NCI-H1092 treated with DMSO at 0.1 percent for 48 hours (cell line): ENCODE measurements around the gene TCFL5.

Source experiments
- DNase-seq: peaks from one replicate; lab custom pipeline; 2025; lab: John Stamatoyannopoulos, UW

TCFL5 gene

GRCh38 chr20:62809530-62810428 lies 51.8 kb downstream of the TCFL5 start:
- DNase-seq, result no peak

GRCh38 chr20:62808211-62808865 lies 53.3 kb downstream of the TCFL5 start:
- DNase-seq, result peak; percentile 25

DNA sequence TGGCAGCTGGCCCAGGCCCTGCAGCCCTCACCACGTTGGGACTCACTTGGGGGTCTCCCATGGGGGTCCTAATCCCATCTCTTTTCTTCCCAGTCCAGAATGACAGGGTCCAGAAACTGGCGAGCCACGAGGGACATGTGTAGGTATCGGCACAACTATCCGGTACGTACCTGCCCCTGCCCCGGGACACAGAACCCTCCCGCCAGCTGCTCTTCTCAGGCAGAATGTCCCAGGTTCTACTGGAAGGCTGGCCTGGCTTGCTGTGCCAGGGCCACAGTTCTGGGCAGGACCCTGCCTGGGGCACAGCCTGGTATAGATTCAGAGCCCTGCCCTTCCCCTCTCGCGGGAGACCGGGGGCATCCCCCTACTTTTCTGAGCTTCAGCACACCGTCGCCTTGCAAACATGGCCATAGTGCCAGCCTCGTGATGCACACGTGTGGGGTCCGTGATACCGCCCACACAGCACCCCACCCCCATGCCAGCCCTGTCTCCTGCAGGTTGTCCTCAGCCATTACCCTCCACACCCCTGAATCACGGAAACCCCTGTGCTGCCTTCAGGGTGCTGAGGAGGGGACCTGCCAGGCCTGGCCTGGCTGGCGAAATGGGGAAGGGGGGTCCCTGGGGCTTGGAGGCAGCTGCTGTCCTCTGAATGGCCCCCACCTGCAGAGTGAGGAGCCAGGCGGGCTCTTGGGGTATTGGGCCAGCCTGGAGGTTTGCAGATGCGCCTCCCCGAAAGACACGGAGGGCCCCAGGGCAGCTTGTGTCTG lies 54.0 kb downstream of the TCFL5 start:
- DNase-seq, result no peak

GRCh38 chr20:62806383-62807050 lies 55.1 kb downstream of the TCFL5 start:
- no peak for DNase-seq

DNA sequence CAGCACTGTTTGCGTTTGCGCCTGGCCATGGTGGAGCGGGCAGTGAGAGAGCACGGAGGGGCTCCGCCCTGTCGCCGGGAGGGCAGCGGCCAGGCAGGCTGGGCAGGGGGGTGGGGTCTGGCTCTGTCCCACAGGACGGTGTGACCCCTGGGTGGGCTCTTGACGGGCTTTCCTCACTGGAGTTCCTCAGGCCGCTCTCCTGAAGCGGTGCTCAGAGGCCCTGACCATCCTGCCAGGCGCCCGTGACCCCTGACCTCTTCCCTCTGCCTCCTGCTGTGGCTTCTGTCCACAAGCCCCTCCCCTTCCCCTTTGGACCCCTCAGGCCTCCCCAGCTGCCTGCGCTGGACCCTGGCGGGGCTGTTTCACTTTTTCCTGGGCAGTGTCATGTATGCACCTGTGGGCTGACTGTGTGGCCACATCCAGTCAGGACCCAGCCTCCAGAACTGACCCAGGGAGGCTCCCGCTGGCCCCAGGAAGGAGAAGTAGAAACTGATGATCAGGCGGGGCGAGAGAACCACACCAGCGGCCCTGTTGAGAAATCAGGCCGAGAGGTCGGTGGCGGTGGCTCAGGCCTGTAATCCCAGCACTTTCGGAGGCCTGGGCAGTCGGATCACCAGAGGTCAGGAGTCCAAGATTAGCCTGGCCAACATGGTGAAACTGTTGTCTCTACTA lies 55.8 kb downstream of the TCFL5 start:
- no peak for DNase-seq

- no peak for DNase-seq
These were observed 56.4 kb downstream of the TCFL5 start for GRCh38 chr20:62805155-62805710.

GRCh38 chr20:62804627-62805154 lies 56.9 kb downstream of the TCFL5 start, which contains the start of gene OGFR:
Gene OGFR, plus strand, starts transcription at chr20:62804835. Its CDS starts 25 bp downstream, at chr20:62804860.
- peak; percentile 27 for DNase-seq

DNA sequence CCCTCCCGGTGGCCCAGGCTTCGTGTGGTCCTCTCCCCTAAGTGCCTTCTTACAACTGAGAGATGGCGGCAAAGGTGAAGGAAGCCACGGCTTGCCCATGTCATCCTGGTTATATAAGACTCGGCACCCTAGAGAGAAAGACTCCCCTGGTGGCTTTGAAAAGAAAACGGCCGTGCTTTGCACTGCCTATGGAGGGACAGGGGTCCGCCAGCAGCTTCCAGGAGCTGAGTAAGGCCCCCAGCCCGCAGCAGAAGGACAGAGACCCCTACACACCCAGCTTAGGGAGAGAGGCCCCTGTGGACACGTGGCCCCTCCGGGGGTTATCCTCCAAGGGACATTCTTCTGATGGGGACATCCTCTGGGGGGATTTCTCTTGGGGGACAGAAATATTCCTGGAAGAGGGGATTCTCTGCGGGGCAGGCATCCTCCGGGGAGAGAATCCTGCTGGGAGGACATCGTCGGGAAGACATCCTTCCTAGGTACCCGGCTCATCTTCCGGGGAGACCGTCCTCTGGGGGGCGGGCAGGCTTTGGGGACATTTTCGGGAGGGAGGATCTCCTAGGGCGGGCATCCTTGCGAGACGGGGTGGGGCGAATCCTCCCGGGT lies 57.5 kb downstream of the TCFL5 start:
- no peak for DNase-seq

DNA sequence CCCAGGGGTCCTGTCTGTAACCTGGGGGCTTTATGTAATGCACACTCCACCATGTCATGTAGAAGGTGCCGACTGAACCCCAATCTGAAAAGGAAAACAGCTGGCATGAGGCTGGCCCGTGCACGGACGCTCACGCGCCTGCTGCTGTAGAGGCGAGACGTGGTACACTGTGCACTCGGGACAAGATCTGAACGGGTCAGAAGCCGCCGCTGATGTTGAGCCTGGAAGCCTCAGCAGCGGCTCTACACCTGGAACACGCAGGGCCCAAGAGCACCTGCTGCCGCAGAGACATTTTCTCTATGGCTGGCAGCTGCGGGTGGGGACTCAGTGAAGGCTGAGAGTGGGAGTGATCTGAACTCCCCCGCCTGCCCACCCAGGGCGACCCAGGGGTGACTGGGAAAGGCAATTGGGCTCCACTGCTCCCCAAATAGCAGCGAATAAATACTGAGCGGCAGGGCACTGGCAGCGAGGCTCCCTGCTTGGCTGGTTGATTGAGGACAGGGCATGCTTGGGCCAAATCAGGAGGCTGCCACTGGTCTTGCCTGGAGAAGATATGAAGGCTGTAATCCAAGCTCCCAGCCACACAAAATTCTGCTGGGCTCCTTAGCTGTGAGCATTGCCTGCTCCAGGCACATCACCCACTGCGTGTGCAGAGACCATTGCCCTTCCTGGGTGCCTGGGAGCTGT lies 59.5 kb downstream of the TCFL5 start:
- no peak for DNase-seq

GRCh38 chr20:62801284-62802010 lies 60.2 kb downstream of the TCFL5 start:
- DNase-seq, result no peak

- DNase-seq, result no peak
These were observed 61.0 kb downstream of the TCFL5 start for GRCh38 chr20:62800314-62801259.

DNA sequence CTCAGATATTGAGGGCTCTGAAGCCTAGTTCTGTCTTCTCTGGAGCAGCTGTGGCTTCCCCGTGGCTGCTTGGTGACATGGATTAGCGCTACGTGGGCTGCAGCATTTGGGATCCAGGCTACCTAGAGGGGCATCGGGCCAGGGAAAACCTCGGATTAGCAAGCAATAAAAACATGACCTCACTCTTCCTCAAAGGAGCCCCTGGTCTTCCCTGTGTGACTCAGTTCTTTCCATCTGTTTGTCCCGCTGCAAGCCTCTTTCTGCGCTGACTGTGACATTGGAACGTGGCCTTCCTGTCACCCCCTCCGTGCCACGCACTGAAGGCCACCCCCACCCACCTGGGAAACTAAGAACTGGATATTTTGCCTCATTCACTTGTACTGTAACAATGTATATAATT lies 61.7 kb downstream of the TCFL5 start:
- DNase-seq, result no peak

DNA sequence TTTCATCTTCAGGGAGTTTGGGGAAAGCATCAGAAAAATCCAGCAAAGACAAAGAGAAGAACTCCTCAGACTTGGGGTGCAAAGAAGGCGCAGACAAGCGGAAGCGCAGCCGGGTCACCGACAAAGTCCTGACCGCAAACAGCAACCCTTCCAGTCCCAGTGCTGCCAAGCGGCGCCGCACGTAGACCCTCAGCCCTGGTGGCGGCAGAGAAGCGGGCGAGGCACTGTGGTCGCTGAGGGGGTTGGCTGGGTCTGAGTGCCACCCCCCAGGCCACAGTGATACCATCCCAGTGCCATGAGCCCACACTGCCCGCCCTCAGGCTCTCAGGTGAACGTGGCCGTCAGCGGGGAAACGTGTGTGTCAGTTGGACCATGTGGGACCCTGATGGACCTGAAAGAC lies 62.2 kb downstream of the TCFL5 start:
- no peak for DNase-seq

DNA sequence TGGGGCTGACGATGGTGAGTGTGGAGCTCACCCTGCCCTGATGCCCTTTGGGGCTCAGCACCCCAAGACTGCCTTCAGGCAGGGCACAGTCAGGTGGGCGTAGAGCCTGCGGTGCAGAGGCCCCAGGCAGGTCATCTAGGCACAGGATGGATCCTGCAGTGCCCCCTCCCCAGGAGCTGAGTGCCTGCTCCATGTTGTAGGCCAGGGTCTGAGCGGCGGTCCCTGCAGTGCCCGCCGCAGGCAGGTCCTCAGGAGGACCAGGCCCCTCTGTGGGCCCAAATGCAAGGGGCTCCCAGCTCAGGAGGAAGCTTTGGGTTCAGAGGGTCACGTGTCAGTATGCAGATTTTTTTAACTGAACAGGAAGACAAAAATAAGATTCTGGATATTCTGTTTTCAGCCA lies 62.6 kb downstream of the TCFL5 start:
- DNase-seq, result no peak

DNA sequence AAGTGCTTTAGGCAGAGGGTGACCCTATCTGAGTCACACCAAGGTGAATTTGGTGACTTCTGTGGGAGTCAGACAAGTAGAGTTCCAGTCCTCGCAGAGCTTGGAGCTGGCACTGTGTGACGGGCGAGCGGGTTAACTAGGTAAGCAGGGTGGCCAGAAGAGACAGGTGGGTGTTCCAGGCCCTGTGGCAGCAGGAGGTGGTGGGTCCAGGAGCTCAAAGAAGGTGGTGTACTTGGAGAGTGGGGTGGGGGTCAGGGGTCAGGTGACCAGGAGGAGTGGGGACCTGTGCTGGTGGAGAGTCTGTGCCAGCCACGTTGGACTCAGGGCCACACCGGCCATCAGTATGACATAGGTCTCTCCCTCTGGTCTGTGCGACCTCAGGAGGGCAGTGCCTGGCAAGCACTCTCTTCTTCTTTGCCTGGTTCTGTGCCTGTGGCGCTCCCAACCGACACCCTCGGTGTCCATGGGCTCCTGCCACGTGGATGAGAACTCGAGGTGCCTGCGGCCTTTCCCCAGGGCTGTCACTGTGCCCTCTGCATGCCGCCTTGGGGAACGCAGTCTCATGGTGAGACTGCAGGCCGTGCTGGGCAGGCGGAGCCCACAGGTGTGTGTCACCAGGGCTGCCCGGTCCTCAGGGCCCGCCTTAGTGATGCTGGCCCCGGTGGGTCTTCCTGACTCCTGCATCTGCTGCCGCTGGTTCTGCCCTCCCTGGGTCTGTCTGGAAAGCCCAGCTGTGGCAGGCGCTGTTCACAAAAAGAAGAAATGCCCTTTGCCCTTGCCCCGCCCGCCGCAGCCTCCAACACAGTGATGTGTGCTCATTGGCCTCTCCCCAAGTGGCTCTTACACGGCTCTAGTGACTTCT lies 63.7 kb downstream of the TCFL5 start:
- no peak for DNase-seq

DNA sequence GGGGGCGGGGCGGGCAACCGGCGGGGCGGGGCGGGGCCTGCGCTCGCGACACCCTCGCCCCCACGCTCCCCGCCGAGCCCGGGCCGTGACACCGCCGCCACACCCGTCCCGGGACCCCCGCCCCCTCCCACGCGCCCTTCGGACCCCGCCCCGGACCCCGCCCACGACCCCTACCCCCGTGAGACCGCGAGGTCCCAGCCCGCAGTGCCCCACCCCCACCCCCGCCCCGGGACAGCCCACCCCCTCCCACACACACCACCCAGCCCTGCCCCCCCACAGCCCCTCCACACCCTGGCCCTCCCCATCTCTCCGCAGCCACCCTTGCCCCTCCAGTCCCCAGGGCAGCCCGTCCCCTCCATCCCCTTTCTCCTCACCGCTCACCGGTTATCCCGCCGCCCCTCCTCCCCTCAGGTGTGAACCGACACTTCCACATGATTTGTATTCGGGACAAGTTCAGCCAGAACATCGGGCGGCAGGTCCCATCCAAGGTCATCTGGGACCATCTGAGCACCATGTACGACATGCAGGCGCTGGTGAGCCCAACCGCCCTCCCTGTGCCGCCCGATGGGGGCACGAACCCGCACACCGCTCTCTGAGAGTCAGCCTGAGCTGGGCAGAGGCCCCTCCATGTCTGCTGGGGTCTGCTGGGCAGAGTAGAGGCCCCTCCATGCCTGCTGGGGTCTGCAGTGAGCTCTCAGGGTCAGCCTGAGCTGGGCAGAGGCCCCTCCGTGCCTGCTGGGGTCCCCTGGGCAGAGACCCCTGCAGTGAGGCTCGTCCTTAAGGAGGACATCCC lies 64.7 kb downstream of the TCFL5 start:
- no peak for DNase-seq
